Transverse colon (tissue), 3 donors: ENCODE measurements around the gene KCNJ6.

Experiments used
- POLR2A ChIP-seq: fragments of 450-650 bp; IDR thresholded peaks from one replicate; pipeline ENCODE4 v1.6.1; 2016; ENCODE audit warnings: antibody characterized with exemption, mild to moderate bottlenecking, moderate library complexity
- TF ChIP-seq, protein P1 (sequence below), 5 experiments: fragments of 200-600 bp in 3 of 5; fragments of 450-650 bp in 2 of 5; sonication (generic) in 3 of 5; IDR thresholded peaks; 1 replicate in 2 of 5; 2 replicates in 3 of 5; pipeline ENCODE4 v1.5.1; 2016 to 2017; ENCODE audit warnings: antibody characterized with exemption in 5 of 5, inconsistent platforms in 3 of 5, mild to moderate bottlenecking in 2 of 5, moderate library complexity in 1 of 5

DNA sequence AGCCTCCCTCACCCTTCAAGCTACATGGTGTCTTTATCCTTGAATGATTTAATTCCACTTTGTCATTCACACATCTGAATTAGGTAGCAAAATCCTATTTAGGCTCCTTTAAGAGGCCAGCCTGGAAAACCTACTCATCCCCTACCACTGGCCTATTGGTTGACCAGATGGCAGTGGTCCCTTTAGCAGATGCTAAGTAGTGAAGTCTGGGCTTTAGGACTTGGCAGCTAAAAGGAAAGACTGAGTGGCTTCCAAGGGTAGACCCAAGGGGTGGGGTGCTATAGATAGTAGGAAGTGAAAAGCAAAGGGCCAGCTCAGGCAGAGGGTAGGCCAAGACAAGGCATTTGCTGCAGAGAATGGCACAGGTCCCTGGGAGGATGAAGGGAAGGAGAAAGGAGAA, 46.6 kb downstream of the KCNJ6 start:
- TF ChIP-seq, protein P1, sequence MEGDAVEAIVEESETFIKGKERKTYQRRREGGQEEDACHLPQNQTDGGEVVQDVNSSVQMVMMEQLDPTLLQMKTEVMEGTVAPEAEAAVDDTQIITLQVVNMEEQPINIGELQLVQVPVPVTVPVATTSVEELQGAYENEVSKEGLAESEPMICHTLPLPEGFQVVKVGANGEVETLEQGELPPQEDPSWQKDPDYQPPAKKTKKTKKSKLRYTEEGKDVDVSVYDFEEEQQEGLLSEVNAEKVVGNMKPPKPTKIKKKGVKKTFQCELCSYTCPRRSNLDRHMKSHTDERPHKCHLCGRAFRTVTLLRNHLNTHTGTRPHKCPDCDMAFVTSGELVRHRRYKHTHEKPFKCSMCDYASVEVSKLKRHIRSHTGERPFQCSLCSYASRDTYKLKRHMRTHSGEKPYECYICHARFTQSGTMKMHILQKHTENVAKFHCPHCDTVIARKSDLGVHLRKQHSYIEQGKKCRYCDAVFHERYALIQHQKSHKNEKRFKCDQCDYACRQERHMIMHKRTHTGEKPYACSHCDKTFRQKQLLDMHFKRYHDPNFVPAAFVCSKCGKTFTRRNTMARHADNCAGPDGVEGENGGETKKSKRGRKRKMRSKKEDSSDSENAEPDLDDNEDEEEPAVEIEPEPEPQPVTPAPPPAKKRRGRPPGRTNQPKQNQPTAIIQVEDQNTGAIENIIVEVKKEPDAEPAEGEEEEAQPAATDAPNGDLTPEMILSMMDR (IDR thresholded peaks at IDR 0.05), result no peak
- TF ChIP-seq POLR2A, result no peak
